NCI-H69 (cell line): ENCODE data around the gene ANK2.
A peak's percentile ranks its signal among the peaks of the same experiment; 100 is the strongest.

Experiments used
- DNase-seq: peaks from one replicate; lab custom pipeline; 2025; lab: John Stamatoyannopoulos, UW

ANK2 gene

DNA sequence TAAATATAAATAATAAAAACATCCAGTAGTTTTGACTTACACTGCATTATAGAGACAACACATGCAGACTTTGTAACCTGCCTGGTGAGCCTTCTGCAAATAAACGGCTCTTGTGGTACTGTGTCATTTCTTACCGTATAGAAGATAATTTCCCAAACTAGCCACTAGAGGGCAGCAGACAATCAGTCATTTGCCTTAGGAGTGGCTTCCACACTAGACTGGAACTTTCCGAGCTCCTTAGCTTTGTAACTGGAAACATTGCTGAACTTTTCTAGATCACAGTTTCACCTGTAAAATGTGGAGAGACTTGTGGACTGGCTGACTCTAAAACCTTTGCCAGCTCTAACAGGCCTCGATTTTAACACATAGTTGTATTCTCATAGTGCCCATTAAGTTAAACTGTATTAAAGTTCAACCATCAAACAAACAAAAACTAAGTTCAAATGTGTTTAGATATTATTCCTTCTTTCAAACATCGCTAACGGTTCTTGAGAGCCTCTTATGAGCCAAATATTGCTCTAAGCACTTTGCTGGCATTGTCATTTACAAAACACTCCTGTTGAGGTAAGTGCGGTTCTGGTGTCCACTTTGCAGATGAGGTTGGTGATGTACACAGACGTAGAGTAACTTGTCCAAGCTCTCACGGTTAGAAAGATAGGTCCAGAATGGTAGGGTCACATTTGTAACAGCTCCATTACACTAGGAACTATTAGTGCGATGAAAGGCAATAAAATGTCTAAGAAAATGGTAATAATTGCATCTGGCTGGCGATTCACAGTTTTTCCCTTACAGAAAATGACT, 345.5 kb downstream of the ANK2 start:
- DNase-seq, result peak; percentile 84

DNA sequence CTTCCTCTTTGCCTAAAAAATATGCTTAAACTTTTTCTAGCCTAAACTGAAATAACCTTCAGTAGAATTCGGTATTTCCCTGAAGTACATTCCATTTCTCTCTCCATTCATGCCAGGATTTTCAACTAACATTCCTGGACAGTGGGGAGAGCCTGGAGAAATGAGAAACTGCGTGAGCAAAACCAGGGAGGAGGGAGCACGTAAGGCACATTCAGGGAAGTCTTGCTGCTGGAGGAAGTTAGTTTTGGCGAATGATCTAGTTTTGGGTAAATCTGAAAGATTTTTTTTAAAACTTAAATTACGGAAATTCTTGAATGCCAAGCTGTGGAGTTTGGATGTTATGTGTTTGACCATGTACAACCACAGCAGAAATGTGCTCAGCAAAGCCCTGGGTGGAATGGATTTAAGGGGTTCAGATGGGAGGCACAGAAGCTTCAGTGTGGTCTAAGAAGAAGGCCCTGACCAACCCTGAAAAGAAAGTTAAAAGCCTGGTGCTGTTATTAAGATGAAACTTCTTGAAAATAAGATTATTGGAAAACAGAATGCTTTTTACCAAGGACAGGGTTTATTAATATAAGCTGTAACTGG, 347.8 kb downstream of the ANK2 start:
- DNase-seq, result no peak

DNA sequence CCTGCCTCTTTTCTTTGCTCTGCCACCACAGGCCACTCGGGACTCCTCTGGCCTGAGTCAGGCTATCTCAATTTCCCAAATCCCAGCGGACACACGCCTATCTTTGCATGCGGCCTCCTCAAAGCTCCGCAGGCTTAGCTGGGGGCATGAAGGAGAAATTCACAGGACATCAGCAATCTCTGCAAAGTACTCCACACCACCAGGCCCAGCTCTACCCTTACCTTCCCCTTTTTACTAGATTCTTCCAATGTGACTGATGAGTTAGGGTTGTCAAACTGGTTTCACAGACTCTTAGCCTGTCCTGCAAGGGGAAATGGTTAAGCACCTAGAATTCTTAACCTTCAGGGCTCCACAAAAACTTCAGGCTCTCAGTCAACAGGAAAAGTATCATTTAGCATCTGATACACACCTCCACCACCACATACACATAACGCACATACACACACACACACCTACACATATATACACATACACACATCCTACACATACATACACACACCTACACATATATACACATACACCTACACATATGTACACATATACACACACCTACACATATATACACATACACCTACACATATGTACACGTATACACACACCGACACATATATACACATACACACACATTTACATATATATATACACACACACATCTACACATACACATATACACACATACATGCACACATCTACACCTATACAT, 349.1 kb downstream of the ANK2 start:
- no peak for DNase-seq

DNA sequence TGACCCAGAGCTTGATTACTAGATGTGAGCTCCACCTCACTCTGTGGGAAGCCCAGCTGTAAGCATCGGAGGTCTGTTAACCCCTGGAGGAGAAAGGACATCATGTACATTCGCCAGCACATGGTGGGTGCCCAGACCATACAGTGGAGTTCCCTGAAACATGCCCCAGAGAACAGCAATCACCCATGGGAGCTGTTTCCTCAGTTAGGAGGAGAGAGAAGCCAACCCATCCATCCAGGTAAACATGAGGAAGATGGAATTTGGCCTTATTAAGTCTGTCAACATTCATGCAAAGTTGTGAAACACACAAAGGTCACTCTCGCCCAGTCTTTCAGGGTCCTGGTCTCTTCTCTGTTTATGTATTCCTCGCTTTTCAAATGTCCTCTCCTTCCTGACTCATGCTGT, 354.7 kb downstream of the ANK2 start:
- no peak for DNase-seq

DNA sequence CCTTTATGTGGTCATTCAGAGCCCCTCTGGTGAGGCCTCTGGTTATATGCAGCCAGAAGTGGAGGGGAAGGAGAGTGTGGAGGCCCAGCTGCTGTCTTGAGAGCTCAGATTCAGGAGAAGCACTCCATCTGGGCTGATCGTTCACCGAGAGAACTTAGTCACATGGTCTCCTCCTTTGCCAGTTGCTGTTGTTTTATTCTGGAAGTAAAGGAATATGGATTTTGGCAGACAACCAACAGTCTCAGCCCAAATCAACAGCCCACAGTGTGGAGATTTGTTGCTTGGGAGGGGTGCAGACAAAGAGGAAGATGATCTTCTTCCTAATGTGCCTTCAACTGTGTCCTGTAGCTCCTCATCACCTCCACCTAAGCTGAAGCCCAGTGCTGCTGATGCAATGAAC, 355.4 kb downstream of the ANK2 start:
- peak; percentile 7 for DNase-seq

DNA sequence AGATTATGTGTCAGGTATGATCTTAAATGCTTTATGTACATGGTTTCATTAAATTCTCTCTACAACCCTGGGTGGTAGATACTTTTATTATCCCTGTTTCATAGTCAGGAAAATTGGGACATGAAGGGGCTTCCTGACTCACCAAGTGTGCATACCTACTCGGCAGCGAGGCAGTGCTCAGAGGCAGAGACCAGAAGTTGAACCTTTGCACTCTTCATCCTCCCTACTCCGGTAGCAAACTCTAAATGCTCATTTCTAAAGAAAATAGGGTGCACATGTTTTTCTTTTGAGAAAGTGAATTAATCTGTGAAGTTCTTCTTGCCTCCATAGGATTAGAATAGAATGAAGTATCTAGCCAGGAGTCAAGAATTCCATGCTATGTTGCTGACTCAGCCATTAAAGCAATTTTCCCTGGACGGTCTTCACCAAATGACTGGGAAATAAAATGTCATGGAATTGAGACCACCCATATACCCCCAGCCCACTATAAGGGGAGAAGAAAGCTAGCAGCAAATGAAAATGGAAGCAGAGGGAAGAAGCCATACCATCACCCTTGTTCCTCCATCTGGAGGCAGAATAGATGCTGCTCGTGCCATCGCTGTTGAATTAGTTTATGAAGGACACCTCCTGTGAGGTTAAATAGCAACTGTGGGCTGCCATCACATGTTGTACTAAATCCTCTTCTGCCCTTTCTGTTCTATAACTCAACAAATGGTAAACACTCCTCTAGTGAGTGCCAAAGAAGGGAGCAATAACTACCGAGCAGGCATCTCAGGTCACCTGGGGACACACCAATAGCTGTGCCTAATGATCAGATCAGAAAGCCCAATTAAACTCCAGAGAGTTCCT, 356.6 kb downstream of the ANK2 start:
- DNase-seq, result no peak

DNA sequence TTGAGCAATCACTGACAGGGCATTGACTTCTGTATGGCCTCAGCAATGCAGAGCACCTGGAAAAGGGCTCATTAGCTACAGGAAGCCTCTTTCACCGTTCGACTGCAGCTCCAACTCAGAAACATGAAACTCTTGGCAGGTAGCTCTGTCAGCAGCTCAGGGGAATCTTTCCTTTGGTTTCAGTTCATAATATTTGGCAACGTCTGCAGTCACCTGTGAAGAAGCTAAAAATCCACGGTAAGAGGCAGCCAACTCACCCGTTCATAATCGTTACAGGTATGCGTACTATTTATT, 357.2 kb downstream of the ANK2 start:
- peak; percentile 90 for DNase-seq

DNA sequence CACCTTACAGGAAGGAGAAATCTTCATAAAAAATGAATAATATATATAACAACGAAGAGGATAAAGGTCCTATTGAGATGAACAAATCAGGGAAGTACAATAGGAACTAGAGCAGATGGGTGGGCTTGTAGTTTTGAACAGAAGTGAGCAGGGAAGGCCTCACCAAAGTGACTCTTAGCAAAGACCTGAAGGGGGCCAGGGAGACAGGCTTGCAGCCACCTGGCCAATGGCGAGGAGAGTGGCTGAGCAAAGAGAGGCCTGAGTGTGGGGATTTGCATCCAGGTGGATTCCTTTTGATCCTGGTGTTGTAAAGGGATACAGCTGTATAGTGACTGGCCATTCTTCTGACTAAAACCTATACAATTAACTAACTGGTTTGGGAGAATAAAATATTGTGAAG, 358.0 kb downstream of the ANK2 start:
- peak; percentile 76 for DNase-seq

DNA sequence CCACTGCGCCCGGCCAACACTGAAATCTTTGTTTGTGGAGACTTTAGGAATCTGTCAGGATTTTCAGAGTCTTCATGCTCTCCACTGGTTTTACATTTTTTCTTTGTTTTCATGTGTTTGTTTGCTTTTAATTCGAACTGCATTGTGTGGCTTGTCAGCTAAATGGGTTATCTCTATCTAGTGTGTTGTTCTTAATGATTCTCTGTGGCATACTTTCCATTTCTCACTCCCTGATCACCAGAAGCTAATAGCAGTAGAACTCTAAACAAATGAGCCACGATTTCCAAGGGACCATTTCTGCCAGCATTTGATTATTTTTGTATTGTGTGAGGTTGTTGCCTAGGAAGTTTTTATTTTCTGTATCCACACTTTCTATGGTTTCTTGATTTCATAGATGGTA, 359.7 kb downstream of the ANK2 start:
- DNase-seq, result no peak

DNA sequence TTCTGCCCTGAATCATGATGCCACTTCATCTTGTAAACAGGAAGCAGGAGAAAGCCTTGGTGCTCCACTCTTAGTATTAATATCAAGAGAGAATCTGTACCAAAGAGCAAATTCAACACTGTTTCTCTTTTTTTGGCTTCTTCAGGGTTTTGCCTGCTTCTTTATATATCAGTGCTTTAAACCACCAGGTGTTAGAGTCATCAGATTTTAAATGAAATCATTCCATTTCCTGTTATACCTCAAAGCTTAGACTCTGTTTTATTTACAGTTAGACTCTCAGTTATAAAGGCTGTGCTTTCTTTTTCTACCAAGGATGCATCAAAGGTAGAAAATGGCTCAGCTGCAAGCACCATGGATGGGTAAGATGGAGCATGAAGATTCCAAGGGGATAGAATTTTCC, 361.2 kb downstream of the ANK2 start:
- no peak for DNase-seq

DNA sequence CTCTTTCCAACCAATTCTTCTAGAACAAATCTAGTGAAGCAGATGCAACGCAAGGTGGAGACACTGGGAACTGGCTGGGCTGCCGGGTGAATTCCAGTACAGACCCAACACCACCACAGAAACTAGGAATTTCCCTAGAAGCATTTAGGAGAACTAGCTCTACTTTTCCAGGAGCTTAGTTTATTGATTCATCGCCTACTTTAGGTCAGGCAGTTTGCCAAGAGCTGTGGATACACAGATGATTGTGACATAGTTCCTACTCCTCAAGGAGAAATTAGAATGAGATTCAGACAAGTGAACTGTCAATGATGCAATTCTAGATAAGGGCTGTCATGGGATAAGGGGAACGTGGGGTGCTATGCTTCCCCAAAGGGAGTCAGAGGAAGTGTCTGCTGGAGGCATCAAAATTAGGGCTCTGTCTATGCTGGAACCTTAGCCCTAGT, 362.1 kb downstream of the ANK2 start:
- DNase-seq, result peak; percentile 45

DNA sequence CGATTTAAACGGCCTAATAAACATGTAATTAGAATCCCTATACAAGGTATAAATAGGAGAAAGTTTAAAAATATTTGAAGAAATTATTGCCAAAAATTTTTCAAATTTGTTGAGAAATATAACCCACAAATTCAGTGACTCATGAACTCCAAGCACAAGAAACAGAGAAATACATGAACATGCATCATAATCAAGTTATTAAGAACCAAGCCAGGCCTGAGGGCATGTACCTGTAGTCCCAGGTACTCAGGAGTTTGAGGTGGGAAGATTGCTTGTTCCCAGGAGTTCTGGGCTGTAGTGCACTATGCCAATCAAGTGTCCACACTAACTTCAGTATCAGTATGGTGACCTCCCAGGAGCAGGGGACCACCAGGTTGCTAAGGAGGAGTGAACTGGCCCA, 370.2 kb downstream of the ANK2 start:
- DNase-seq, result no peak

DNA sequence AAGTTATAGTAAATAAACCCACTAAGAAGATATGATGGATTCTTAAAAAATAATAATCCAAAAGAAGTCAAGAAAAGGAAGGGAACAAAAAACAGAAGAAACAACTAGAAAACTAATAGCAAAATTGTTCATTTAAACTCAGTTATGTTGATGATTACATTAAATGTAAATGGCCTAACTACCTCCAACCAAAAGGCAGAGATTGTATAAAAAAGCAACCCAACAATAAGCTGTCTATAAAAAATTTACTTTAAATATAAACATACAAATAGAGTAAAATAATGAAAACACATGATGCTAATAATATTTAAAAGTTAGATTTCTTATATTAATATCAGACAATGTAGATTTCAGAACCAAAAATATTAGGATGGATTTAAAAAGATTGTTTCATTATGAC, 371.5 kb downstream of the ANK2 start:
- DNase-seq, result no peak

DNA sequence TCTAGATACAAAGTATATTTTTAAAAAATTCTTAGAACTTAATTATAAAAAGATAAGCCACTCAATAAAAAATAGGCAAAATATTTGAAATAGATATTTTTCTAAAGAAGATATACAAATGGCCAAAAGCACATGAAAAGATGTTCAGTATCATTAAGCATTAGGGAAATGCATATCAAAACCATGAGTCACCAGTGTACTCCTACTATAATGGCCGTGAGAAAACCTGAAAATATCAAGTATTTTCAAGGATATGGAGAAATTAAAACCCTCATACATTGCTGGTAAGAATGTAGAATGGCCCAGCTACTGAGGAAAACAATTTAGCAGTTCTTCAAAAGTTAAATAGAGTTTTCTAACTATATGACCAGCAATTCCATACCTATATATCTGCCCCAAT, 374.2 kb downstream of the ANK2 start:
- DNase-seq, result no peak

DNA sequence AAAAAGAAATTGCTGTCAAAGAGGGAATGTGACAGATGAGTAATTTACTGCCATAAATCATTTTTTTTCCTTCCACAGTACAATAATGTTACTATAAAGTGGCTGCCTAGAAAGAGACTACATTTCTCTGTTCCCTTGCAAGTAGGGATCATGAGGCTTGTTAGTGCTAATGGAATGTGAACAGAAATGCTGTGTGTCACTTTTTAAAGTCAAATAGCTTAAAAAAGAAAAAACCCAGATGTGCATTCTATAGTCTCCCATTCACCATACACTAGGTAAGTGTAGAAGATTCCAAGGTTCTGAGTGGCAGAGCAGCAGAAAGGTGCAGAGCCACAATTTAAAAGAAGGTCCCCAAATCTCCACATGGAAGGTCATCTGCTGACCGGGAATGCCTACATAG, 383.7 kb downstream of the ANK2 start:
- DNase-seq, result no peak
